Renal cortex interstitium (tissue), 11 donors: ENCODE data around the gene THUMPD3. TPM values are rescaled to one million over a fixed set of nuclear protein-coding genes. Genes with fewer than 3 reads are reported as not detected.

Experiments used
- DNase-seq, 11 donors: peaks; one replicate each; pipeline ENCODE4 v3.0.0-alpha.2; 2013; ENCODE audit warnings: low read depth in 9 of 11, low spot score in 4 of 11; ENCODE audit errors: extremely low read depth in 1 of 11
- polyA plus RNA-seq, 3 donors: library from polyadenylated mRNA; unstranded; fragments of 120-200 nt; gene quantifications; one replicate each; pipeline ENCODE4 v1.2.1, GENCODE V29; 2013; ENCODE audit not compliant: insufficient read length in 3 of 3

The THUMPD3 gene
- polyA plus RNA-seq, 3 donors: 54.3 to 63.9 (median 59.7) TPM

DNA sequence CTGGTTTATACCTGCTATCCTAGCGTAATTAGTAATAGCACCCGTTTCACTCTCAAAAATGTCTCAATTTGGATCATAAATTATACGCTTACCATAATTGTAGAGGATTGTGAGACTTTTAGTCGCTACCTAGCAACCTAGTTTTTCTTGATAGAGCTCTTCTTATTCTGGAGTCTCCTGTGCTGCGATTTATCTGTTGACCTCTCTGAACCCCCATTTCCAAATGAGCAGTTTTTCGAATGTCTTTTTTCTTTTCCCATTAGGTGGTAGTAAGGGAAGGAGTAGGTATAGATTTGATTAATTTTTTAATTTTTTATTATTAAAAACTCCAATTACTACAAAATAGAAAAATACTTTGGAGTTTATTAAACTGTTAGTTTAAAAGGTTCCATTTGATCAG is 45.2 kb downstream of the THUMPD3 start:
- DNase-seq: no peak

DNA sequence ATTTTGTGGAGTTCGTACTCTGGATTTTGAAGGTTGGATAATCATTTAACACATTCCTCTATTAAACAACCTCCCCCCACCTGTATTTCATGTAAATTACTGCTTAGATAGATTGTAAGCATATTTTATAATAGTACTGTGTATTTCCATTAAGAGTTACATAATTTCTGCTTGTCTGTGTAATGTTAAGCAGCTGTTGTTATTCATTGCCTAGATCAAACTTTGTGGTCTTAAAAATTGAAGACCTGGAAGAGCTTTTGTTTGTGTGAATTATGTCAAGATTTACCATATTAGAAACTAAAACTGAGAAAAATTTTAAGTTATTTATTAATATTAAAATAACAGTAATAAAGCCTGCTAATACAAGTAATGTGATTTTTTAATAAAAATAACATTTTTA is 45.7 kb downstream of the THUMPD3 start:
- DNase-seq: no peak

DNA sequence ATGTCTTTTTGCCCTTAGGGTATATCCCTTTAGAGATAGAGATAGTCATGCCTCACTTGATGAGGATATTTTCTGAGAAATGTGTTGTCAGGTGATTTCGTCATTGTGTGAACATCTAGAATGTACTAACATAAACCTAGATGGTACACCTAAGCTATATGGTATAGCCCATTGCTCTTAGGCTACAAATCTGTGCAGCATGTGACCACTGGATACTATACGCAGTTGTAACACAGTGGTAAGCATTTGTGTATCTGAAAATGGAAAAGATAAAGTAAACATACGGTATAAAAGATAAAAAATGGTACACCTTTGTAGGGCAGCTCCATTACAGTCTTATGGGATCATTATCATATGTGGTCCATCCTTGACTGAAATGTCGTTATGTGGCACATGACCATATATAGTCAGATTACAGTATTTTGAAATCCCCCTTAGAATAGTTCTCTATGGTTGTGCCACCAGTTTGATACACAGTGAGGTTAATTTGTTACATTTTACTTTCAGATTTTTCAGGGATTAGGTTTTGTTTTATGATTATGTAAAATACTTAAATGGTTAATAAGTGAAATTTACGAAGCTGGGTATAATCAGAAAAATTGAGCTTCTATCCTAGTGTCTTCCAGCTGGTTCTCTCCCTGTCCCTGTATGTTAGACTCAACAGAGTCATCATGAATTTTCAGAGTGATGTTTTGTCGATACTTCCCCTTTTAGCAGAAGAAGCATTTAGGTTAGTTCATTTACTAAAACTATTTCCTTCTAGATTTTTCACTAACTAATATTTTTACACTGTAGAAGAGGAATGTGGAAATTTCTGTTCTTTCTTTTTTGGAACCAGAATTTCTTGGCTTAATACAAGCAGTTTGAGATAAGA is 47.4 kb downstream of the THUMPD3 start:
- no peak for DNase-seq

DNA sequence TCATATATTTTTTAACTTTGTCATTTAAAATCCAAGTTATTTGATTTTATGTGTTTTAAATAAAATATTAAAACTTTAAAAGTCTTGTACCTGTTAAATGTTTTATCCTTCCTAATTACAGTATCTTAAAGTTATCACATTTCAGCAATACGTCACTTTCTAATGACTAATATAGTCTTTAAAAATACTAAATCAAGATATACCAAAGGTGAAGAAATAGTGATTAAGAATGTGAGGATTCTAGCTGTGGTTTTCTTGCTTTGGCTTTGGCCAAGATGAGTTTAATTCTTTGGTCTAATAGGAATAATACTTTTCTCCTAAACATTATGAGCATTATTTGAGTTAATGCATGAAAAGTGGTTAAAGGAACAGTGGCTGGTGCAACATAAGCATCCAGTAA is 48.4 kb downstream of the THUMPD3 start:
- DNase-seq: no peak

DNA sequence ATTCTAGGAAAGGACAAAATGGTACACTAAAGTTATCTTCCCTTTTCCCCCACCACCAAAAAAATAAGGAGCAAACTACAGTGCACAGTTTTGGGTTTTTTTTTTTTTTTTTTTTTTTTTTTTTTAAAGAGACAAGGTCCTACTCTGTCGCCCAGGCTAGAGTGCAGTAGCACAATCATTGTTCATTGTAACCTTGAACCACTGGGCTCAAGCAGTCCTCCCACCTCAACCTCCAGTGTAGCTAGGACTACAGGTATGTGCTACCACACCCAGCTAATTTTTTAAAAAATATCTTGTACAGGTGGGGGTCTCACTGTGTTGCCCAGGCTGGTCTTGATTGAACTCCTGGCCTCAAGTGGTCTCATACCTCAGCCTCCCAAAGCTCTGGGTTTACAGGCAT is 49.4 kb downstream of the THUMPD3 start:
- DNase-seq: no peak

DNA sequence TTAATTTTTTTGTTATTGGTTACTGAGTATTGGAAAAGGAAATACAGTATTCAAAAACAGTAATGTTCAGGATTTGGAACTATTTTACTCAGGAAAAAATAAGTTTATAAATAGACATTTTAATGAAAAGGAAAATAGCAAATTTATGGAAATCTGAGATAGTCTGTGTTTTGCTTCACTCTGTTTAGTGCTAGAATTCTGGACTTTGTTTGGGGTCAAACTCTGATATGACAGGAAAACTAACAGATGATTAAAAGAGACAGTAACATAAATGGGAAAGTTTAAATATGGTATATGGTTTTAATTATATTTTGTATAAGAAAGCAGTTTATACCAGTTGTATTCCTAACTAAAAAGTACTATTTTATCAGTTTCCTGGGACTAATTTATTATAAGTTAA is 52.0 kb downstream of the THUMPD3 start:
- no peak for DNase-seq

DNA sequence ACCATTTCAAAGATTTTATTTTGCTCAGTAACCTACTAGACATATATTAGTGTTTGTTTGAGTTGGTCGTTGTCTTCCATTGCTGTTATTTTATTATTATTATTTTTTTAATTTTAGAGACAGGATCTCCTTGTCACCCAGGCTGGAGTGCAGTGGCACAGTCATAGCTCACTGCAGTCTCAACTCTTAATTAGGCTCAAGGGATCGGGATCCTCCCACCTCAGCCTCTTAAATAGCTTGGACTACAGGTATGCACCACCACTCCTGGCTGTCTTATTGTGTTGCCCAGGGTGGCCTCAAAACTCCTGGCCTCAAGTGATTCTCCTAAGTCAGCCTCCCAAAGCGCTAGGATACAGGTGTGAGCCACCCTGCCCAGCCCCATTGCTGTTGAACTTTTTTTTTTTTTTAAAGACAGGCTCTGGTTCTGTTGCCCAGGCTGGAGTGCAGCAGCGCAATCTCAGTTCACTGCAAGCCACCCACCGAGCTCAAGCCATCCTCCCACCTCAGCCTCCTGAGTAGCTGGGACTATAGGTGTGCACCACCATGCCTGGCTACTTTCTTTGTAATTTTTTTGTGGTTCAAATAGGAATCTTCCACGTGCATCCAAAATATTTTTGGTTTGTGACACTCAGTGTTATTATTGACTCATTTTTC is 52.8 kb downstream of the THUMPD3 start:
- no peak for DNase-seq

DNA sequence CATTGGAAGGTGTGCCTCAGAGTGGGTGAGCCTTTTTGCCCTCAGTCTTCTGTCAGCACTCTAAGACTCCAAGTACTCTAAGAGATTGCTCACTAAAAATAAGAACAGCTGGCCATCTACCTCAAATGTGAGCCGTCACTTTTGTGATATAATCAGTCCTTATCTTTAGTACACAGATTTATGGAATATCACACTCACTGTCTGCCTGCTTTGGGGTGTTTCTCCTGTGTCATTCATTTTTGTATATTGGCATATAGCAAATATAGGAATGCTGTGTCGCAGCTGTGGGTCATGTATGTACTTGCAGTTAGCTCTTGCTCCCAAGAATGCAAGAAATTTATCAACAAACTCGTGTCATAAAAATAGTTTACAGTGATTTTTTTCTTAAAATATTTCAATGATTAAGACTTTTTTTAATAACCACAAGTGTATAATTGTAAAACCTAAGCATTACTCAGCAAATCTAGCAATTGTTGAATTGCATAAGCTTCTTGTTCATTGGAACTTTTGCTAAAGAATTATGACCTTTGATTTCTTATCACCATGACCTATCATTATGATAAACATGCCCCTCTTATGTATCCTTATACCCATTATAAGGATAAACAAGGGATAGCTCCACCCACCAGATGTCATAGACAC is 53.4 kb downstream of the THUMPD3 start:
- DNase-seq: no peak

DNA sequence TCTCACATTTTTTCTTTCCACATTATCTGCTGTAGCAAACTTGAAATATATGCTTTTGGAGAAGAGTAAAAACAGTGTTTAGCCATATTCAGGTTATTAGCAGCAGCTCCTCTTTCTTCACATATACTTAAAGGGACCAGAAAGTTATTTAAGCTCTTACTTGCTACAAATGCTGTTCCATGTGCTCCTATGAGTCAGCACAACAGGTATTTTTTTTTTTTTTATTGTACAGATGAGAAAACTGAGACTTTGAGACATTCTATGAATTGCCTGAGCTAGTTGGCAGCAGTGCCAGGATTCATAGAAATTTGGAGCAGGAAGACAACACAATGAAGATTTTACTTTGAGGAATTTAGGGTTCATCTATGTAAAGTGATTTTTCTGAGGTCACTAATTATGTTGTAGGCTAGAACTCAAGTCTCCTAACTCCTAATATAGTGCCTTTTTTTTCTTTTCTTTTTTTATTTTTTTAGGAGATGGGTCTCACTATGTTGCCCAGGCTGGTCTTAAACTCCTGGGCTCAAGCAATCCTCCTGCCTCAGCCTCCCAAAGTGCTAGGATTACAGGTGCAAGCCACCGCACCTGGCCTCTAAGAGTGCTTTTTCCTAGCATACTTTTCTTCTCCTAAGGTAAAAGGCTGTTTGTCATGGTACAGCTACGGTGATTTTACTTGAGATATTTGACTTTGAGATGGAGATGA is 58.1 kb downstream of the THUMPD3 start:
- DNase-seq: no peak

DNA sequence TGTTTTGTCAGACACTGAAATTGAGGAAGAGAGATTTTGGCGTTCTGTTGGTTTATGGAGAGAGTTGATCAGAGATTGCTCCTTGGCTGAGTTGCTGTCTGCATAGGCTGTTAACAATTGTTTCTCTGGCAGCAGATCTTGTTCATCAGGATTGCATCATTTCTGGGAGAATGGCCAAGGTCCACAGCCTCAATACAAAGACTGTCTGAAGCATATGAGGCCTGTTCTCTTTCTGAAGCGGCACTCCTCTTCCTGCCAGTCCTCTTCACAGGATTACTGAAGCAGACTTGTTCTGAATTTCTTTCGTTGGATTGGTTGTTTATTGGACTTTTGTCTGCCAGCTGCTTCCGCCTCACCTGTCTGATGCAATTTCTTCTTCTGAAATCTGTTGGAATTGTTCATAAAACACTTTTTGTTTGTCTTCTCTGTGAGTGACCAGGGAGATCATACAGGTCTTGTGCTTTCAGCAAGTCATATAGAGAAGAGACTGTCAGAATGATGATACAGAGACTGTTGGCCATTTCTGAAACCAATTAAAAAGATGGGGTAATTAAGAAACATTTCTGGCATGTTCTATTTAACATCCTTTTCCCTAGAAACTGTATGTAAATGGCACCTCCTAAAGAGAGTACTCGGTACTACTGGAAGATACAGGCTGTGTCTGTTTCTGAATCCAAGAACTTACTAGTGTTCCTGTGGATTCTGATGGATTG is 60.0 kb downstream of the THUMPD3 start:
- peak; percentile 71 to 91 (median 83) for DNase-seq

DNA sequence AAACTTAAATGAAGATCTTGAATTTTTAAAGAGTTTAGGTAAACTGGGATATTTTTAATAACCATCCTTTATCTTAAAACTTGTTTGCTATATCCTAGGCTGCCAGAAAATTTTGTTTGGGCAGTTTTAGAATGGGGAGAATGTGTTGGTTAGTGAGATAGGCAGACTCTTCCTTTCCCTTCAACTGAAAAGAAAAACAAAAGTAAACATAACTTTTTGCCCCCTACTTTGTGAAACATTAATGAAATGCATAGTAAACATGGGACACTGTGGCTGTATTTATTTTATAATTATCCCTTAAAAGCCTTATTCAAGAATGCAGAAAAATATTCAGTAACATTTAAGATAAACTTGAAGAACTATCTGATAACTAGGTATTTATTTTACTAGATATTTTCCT is 65.6 kb downstream of the THUMPD3 start:
- DNase-seq: no peak

DNA sequence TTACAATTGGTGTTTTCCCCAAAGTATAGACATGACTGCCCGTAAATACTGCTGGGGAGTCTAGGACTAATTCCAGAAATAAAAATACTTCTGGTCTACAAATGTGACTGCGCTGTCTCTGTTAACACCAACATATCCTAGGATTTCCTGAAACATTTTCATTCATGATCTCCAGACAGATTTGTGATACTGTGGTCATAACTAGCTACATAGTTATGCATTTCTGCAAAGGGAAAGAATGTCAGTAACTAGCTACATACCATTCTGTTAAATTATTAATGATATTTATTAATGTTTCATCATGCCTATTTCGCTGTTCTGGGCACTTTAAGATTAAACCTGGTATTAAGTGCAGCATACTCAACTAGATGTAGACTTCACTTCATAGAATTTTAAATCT is 67.9 kb downstream of the THUMPD3 start:
- DNase-seq: no peak

DNA sequence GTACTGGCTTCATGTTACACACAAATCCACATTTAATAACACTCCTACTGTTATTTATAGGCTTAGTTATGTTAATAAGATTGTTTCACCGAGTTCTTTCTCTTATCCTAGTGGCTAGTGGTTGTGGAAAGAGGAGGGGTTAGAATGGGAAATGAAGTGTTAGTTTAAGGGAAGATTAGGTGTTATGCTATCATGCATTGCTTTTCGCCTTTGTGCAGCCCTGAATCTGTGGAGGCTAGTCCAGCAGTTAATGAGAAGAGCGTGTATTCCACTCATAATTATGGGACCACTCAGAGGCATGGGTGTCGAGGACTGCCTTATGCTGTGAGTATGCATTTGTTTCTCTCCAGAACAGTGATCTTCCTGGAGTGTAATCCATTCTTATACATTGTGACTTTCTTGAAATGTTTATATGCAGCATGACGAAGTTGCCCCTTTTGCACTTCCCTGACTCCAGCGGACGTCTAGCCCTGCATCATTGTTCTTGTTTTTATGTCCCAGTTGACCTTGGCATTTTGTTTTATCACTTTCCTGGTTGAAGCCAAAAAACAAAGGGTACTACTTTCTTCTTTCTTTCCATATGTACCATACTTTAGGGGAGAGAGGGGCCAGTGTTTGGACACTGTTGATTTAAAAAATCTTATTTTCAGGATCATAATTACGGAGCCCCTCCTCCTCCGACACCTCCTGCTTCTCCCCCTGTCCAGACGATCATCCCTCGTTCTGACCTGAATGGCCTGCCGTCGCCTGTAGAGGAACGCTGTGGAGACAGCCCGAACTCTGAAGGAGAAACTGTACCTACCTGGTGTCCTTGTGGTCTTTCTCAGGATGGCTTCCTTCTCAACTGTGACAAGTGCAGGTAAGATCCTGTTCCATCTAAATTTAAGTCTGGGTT is 71.0 kb downstream of the THUMPD3 start:
- no peak for DNase-seq

DNA sequence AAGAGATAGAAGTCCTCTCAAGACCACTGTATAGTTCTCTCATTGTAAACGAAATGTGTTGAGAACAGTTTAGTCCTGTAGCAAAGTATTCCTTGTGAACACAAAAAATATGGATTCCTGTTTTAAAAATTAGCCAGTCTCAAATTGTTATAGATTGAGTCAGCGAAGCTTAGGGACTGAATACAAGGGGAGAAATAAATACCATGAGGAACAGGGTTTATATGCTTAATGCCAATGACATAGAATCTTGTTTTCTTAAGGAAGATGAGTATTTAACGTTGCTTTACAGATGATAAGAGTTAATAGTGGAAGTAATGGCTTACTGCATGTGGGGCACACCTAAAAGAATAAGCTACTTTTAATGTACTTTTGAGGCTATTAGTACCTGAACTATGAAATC is 72.5 kb downstream of the THUMPD3 start:
- DNase-seq: no peak
